Measurements from ENCODE around the gene GRM4.
"Not testable (repeated sequence)": the region's sequence is repeated elsewhere in the genome, so short reads cannot be mapped to it uniquely, and the experiment has no call there.

The GRM4 gene

GRCh38 chr6:34018961-34019606, 126.8 kb downstream of the GRM4 start:
- no peak for DNase-seq

GRCh38 chr6:34018026-34018425, 127.9 kb downstream of the GRM4 start:
- DNase-seq, result no peak

GRCh38 chr6:34017106-34017805, 128.6 kb downstream of the GRM4 start:
- DNase-seq, result no peak

GRCh38 chr6:34016573-34016972, 129.3 kb downstream of the GRM4 start:
- DNase-seq, result not testable (repeated sequence)

GRCh38 chr6:34015586-34015985, 130.3 kb downstream of the GRM4 start:
- no peak for DNase-seq

- DNase-seq, result no peak
Observed at GRCh38 chr6:34011264-34011663, 134.6 kb downstream of the GRM4 start.

- no peak for DNase-seq
Observed at GRCh38 chr6:34005901-34006531, 139.9 kb downstream of the GRM4 start.

GRCh38 chr6:34004706-34005105, 141.2 kb downstream of the GRM4 start:
- DNase-seq, result no peak

- DNase-seq, result no peak
Observed at GRCh38 chr6:34003962-34004361, 141.9 kb downstream of the GRM4 start.

- DNase-seq, result no peak
Observed at GRCh38 chr6:34001706-34002621, 143.9 kb downstream of the GRM4 start.

GRCh38 chr6:34000281-34000680, 145.6 kb downstream of the GRM4 start:
- DNase-seq, result no peak

GRCh38 chr6:33999567-33999966, 146.3 kb downstream of the GRM4 start:
- DNase-seq, result no peak

- no peak for DNase-seq
Observed at GRCh38 chr6:33998660-33999059, 147.2 kb downstream of the GRM4 start.

- DNase-seq, result no peak
Observed at GRCh38 chr6:33997265-33997664, 148.6 kb downstream of the GRM4 start.

GRCh38 chr6:33996120-33996475, 149.8 kb downstream of the GRM4 start:
- DNase-seq, result peak; percentile 10

GRCh38 chr6:33995309-33996119, 150.4 kb downstream of the GRM4 start:
- DNase-seq, result peak; percentile 25

GRCh38 chr6:33994472-33995308, 151.2 kb downstream of the GRM4 start:
- DNase-seq, result peak; percentile 55

GRCh38 chr6:33993653-33994471, 152.0 kb downstream of the GRM4 start:
- peak; percentile 52 for DNase-seq

GRCh38 chr6:33993091-33993490, 152.8 kb downstream of the GRM4 start:
- peak; percentile 37 for DNase-seq

GRCh38 chr6:33992191-33992590, 153.7 kb downstream of the GRM4 start:
- DNase-seq, result peak; percentile 24
